NB4 (cell line): ENCODE data around the gene HTR7.

Source experiments
- CTCF ChIP-seq: IDR thresholded peaks from one replicate; pipeline ENCODE4 v1.5.1; 2012; ENCODE audit warnings: low read depth, low read length
- MYC ChIP-seq: IDR thresholded peaks from 2 replicates; pipeline ENCODE4 v1.6.1; 2011; ENCODE audit warnings: low read depth, low read length
- POLR2A ChIP-seq: IDR thresholded peaks from 2 replicates; pipeline ENCODE4 v1.6.1; 2011; ENCODE audit warnings: mild to moderate bottlenecking; ENCODE audit not compliant: insufficient read length; ENCODE audit errors: extremely low read depth

- TF ChIP-seq POLR2A (no peak), CTCF (no peak), MYC (no peak)
Observed at GRCh38 chr10:90893190-90893589, 35.4 kb upstream of the HTR7 start.
